GM18868 (cell line): Measurements from ENCODE around the gene CCDC180.
"Not testable (repeated sequence)": the region's sequence is repeated elsewhere in the genome, so short reads cannot be mapped to it uniquely, and the experiment has no call there.

Experiments used
- ATAC-seq: cut with Tn5 transposase; IDR thresholded peaks from one replicate; pipeline ENCODE4 v1.9.1; 2021; ENCODE audit warnings: mild to moderate bottlenecking, moderate library complexity; ENCODE audit not compliant: unreplicated experiment

Gene CCDC180

GRCh38 chr9:97307500-97308163 is at the start of gene CCDC180:
TSS of gene CCDC180 (plus strand) at chr9:97307659. CDS start at chr9:97308064, 405 bp downstream.
- no peak for ATAC-seq

DNA sequence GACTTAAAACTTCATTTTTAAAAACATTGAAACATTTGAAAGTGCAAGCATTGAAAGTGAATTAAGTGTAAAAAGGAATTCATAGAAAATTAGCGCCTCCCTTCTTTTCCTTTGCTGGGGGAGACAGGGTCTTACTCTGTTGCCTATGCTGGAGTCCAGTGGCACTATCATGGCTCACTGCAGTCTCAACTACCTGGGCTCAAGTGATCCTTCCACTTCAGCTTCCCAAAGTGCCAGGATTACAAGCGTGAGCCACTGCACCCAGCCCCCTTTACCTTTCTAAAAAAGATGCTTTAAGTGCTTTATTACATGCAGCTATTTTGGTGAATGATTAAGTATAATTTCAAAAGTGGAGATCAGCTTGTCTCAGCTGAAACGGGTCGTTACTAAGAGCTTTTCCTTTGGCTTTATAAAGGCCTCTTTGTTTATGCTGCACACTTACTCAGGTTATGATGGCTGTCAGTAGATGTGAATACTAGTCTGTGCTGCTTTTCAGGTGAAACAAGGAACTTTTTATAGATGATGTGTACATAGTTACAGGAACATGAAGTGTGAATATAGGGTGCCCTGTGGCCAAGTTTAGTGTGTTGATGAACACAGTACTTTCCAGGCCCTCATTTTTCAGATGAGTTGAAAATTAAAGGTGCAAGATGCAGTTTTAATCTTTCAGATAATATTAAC is 47.5 kb upstream of the CCDC180 start:
- ATAC-seq: not testable (repeated sequence)

DNA sequence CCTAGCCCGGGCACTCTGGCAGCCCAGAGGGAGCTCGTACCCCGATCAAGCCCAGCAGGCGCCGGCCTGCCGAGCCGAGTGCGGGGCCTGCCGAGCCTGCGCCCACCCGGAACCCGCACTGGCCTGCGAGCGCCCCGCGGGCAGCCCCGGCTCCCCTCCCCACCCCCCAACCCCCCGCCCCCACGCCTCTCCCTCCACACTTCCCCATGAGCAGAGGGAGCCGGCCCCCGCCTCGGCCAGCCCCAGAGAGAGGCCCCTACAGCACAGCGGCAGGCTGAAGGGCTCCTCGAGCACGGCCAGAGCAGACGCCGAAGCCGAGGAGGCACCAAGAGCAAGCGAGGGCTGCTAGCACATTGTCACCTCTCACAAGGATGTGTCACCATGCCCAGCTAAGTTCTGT is 36.2 kb upstream of the CCDC180 start:
- ATAC-seq: no peak

DNA sequence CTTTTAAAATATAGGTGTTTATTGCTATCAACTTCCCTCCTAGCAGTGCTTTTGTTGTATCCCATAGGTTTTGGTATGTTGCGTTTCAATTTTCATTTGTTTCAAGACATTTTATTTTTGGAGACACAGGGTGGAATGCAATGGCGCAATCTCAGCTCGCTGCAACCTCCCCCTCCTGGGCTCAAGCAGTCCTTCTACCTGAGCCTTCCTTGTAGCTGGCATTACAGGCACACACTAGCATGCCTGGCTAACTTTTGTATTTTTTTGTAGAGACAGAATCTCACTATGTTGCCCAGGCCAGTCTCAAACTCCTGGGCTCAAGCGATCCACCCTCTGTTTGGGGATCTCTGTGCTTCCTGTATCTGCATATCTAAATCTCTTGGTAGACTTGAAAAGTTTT is 35.4 kb upstream of the CCDC180 start:
- ATAC-seq: no peak

DNA sequence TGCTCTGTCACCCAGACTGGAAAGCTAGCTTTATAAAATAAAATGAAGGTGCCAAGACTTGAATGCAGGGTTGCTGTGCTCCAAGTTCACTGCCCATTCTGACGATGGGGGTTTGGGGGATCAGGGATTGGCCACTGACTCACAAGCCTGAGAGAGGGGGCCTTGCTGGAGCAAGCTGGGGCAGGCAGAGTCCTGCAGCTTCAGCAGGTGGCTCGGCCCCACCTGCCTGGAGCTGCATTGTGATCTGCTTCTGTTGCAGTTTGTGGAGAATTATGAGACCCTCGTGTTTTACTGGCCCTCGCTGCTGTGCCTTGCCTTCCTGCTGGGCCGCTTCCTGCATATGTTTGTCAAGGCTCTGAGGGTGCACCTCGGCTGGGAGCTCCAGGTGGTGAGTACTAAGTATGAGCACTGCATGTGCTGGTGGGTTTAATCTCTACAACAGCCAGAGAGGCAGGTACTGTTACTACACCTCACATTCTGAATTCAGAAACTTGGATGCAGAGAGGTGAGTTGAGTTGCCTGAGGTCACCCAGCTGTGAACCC is 31.1 kb upstream of the CCDC180 start:
- no peak for ATAC-seq

DNA sequence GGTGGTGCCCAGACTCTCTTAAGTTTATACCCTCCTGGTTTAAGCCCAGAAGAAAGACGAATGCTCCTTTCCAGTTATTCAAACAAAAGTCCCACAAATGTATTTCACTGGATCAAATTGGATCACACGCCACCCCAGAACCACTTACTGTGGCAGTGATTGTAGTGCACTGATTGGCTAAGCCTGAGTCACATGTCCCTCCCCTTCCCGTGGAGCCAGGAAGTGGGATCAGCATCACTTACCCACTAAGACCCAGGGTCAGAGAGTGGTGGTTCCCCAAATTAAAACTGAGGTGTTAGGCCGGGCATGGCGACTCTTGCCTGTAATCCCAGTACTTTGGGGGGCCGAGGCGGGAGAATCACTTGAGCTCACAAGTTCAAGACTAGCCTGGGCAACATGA is 29.5 kb upstream of the CCDC180 start:
- ATAC-seq: no peak

GRCh38 chr9:97280755-97281330 is 26.6 kb upstream of the CCDC180 start:
- no peak for ATAC-seq

GRCh38 chr9:97283768-97284167 is 23.7 kb upstream of the CCDC180 start:
- ATAC-seq: no peak

DNA sequence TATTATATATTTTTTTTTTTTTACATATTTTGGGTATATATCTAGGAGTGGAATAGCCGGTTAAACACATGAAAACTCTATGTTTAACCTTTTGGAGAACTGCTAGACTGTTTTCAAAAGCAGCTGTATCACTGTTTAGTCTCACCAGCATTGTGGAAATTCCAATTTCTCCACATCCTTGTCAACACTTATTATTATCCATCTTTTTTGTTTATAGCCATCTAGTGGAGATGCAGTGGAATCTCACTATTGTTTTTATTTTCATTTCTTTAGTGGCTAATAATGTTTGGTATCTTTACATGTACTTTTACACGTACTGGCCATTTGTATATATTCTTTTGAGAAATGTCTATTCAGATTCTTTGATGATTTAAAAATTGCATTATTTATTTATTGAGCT is 22.7 kb upstream of the CCDC180 start:
- ATAC-seq: no peak

DNA sequence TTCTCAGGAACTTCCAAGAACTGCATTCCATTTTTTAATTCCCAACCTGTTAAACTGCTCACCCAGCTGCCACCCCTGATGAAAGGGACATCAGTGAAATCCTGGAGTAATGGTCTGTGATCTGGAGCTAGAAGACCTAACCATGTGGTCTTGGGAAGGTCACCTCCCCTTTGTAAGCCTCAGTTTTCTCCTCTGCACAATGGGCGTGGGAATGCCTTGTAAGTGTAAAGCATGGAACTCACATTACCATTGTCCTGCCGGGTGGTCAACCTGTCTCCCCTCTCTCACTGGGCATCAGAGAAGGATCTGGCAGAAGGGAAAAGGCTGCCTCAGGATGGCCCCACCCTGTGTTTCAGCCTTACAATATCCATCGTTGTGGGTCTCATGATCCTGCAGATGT is 15.3 kb upstream of the CCDC180 start:
- no peak for ATAC-seq

DNA sequence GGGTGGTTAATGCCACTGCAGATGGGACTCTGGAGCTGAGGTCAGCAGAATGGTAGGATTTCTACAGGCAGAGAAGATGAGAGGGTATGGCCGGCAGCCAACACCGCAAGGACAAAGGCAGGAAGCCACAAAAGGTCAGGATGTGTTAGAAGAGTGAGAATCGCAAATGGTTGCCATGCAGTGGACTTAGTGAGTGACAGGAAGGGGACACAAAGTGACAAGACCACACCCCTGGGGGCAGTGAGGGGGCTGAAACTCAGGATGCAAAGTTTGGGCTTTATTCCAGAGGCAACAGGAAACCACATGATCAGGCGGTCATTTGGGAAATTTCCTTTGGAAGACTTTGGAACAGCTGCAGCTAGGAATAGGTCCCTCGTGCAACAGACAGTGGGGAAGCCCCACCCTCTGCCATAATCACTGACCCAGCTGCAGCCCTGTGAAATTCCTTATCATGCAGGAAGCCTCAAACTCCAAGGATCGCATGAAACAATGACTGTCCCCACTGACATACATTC is 14.2 kb upstream of the CCDC180 start:
- ATAC-seq: no peak

- ATAC-seq: no peak
Observed at GRCh38 chr9:97293818-97294217, 13.6 kb upstream of the CCDC180 start.

- ATAC-seq: no peak
Observed at GRCh38 chr9:97297889-97298288, 9.6 kb upstream of the CCDC180 start.

DNA sequence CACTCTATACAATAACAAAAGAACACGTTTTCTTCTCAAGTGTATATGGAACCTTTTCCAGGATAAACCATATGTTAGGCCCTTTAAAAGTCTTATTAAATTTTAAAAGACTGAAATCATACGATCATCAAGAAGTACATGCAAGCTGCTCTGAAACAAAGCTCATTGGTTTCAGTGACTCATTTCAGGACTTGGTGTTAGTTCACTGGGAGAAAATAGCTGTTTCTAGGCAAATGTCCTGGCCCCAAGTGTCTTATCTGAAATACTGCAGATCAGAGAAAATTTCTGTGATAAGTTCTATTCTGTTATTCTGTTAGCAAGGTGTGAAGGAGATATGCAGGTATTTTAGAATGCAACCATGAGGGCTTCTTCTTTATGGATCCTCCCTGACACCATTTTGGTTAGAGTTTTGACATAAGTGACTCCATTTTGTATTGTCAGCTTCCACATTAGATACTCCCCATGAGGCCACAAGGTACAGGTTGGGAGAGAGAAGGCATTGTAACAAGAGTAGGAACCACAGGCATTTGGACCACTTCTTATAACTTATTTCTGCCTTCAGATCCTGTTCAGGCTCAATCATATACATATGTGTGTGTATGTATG is 7.5 kb upstream of the CCDC180 start:
- peak; percentile 96 for ATAC-seq

DNA sequence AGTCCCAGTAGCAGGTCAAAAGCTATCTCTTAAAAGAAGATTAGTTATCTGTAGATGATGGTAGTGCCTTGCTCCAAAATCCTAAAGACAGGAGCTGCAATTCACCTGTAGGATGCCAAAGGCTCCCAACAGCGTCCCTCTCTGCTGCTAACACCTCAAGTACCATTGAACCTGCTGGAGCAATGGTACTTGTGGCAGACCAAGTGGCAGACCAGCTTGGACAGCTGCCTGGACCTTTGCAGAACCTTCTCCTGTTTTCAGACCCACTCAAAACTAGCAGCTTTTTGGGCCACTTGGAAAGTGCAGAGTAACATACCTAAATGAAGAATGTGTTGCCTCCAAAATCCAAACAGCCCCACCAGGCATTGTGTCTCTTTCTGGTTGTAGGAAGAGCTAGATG is 6.9 kb upstream of the CCDC180 start:
- no peak for ATAC-seq

- no peak for ATAC-seq
Observed at GRCh38 chr9:97301974-97302373, 5.5 kb upstream of the CCDC180 start.

DNA sequence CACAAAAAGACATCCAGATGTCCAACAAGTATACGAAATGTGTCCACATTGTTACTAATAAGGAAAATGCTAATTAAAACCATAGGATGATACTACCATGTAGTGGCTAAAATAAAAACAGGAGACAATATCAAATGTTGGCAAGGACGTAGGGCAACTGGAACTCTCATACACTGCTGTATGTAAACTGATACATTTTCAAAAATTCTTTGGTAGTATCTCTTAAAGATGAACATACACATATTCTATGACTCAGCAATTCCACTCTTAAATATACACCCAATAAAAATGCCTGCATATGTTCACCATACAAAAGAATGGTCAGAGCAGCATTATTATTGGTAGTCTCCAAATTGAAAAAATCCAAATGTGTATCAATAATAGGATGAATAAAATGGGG is 2.9 kb upstream of the CCDC180 start:
- no peak for ATAC-seq

- ATAC-seq: no peak
Observed at GRCh38 chr9:97305501-97306298, 1.8 kb upstream of the CCDC180 start.

DNA sequence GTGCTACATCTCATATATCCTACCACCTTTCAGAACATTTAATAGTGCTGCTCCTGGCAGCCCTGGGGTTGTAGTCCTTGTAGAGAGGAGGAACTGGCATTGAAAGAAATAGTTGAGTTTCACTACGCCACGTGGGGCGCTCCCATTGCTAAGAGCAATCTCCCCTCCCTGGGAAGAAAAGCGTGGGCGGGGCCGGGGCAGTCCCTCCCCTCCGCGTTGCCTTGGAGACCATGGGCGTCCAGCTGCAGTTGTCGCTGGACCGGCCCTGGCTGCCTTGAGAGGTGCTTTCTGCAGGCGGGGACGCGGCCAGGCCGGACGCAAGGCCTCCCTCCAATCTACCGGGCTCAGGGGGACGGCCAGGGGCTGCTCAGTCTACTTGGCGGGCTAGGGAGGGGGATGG is 368 bp upstream of the CCDC180 start:
- no peak for ATAC-seq

- no peak for ATAC-seq
Observed at GRCh38 chr9:97309260-97309659, 1.8 kb downstream of the CCDC180 start.

DNA sequence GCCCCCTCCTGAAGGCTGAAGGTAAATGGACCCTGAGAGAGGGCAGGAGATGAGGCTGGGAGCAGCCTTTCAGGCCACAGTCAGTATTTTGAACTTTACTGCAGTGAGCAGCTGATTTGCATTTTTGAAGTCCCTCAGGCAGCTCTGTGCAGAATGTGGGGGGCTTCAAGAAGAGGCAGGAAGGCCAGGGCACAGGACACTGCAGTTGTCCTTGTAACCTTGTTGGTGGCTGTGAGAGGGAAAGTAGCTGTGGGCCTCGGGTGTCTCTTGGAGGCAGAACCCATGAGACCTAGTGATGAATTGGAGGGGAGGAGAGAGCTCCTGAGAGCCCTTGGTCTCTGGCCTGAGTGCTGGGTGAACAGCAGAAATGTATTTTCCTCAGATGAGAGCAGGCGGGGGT is 2.6 kb downstream of the CCDC180 start:
- ATAC-seq: no peak
